GM20000 (cell line): ENCODE data around the gene PALLD.
A peak's percentile ranks its signal among the peaks of the same experiment; 100 is the strongest.

ENCODE experiments used
- DNase-seq: peaks from one replicate; pipeline ENCODE4 v3.0.0; 2012; ENCODE audit warnings: low spot score
- TF ChIP-seq, protein P1 (sequence below): IDR thresholded peaks from 2 replicates; pipeline ENCODE4 v1.5.1; 2012; ENCODE audit warnings: mild to moderate bottlenecking, control low read depth; ENCODE audit errors: extremely low read depth, missing control alignments

Gene PALLD

DNA sequence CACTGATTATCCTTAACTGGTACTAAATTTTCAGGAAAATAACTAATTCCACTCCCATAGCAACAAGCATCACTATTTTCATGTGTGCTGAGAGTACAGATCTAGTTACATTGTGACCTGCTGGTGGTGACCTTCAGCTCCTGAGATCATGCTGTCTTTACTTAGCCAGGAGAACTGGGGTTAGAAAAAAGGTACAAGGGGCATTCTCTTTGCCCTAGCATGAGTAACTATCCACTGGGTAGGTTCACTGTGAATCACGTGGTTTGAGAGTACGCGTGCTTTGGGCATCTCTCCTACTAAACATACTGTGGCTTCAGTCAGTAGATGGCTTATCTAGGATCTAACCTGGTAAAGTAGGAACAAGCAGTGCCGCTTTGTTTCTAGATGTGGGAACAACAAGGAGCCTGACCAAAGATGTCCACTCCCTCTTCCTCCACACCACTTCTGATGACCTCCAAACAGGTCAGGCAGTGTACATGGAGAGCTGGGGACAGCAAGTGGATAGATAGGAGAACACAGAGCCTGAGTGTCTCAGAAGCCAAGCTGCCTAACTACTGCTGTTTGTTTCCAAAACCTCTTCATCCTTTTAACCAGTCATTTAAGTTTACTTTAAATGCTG is 423.0 kb downstream of the PALLD start:
- DNase-seq, result no peak
- TF ChIP-seq, protein P1, sequence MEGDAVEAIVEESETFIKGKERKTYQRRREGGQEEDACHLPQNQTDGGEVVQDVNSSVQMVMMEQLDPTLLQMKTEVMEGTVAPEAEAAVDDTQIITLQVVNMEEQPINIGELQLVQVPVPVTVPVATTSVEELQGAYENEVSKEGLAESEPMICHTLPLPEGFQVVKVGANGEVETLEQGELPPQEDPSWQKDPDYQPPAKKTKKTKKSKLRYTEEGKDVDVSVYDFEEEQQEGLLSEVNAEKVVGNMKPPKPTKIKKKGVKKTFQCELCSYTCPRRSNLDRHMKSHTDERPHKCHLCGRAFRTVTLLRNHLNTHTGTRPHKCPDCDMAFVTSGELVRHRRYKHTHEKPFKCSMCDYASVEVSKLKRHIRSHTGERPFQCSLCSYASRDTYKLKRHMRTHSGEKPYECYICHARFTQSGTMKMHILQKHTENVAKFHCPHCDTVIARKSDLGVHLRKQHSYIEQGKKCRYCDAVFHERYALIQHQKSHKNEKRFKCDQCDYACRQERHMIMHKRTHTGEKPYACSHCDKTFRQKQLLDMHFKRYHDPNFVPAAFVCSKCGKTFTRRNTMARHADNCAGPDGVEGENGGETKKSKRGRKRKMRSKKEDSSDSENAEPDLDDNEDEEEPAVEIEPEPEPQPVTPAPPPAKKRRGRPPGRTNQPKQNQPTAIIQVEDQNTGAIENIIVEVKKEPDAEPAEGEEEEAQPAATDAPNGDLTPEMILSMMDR, result no peak

DNA sequence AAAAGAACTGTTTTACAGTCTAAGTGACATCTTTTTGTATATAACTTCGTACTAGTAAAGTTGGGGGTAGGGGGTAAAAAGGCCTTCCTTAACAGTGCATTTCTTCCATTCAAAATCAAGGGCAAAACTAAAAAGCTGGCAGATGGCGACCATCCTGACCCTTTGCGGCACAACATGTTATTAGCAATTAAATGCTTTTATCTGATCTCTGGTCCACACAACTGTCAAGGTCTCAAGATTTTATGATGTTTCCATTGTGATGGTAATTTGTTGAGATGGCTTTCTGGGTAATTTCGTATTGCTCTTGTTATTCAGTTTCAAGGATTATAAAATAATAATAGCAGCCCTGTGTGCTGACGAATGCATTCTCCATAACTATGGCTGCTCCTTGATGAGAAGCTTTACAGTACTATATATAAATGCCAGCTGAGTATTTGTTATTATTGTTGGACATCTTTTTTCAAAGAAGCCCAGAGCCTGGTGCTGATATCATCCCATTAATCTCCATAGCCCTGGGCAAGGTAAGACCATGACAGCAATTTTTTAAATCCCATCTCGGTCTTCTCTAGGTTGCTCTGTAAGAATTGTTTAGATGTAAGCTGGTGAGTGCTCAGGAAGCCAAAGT is 423.7 kb downstream of the PALLD start:
- DNase-seq, result no peak
- TF ChIP-seq, protein P1, result no peak

DNA sequence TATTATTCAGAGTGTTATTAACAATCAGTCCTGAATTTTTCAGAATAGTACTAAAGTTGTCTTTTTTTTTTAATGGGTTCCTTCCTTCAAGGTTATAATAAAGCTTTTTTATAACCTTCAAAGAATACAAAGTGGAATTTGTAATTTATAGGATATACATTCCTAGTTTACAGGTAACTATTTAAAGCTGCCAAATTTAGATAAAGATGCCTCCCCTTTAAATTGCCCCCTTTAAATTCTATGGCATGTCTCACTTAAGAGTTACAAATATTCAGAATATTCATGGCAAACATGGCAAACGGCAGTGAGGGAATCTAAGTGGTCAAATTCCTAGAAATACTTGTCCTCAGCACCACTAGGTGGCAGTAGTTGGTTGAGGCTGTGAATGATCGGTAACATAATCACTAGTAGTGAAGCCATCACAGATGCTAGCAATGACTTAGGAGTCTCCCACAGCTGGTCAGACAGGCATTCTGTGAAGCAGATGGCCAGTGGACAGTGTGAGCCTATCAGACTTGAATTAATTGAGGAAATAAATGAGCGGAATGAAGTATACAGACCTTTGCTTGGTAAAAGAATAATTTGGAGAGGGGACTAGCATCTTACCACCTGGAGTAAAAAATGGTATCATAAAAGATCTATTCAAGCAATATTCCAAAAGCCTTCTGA is 426.8 kb downstream of the PALLD start:
- TF ChIP-seq, protein P1, result peak; percentile 41
- peak; percentile 62 for DNase-seq

DNA sequence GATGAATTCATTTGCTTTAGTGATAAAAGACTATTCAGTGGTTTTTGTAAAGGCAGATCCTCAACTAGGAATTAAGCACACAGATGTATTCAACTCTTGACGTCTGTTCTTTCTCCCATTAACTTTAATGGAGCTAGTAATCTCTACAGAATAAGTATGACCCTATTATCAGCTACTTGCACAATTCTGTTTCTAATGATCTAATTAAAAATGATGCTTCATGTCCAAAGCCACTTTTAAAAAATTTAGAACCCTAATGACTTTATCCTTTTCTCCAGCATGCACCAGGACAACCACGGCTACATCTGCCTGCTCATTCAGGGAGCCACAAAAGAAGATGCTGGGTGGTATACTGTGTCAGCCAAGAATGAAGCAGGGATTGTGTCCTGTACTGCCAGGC is 427.8 kb downstream of the PALLD start:
- no peak for DNase-seq
- TF ChIP-seq, protein P1, result no peak

DNA sequence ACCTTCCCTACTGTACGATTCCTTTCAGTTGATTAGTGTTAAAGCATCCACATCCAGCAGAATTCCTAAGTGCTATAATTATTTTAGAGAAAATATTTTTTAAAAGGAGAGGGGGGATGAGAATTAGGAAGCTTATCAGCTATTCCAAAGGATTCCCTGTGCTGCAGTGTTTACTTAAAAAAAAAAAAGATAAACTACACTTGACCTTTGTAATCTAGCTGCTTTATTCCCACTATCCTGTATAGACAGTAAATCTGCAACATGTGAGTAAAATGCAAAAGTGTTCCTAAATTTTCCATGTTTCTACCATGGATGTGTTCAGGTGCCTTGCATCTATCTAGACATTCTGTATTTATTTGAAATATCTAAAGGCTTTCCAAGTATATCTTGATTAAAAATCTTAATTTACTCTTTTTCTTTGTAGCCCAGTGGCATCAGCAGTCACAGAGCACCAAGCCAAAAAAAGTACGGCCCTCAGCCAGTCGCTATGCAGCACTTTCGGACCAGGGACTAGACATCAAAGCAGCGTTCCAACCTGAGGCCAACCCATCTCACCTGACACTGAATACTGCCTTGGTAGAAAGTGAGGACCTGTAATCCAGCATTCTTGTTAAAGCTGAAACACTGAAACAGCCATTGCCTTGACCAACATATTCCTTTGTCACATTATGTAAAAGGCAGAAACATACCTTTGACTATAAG is 429.1 kb downstream of the PALLD start:
- DNase-seq, result no peak
- TF ChIP-seq, protein P1, result no peak

DNA sequence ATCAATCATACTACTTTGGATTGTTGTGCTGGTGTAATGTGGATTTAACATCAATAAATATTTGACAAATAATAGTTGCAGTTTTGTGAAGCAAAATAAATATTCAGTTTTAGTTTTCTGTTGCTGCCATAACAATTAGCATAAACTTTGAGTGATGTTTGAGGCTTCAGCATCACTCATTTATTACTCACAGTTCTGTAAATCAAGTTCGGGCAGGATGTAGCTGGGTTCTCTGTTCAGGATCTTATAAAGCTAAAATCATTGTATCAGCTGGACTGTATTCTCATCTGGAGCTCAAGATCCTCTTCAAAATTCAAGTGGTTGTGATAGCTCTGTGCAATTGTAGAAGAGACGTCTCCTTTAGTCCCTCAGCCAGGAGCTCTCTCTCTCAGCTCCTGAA is 431.5 kb downstream of the PALLD start:
- DNase-seq, result no peak
- TF ChIP-seq, protein P1, result no peak

DNA sequence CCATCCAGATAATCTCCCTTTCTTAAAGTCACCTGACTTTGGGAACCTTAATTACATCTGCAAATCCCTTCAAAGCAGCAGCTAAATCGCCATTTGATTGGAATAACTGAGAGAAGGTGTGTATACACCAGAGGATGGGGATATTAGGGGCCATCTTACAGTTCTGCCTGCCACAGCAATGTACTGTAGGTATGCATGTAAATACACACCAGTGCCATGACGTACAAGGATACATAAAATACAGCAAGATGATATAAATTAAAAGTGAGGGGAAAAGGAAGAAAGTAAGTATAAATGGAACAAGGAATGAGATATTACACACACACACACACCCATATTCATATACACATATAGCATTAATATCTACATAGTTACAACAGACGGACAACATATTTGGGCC is 432.0 kb downstream of the PALLD start:
- TF ChIP-seq, protein P1, result no peak
- no peak for DNase-seq
